Measurements from ENCODE around the gene GPR158. TPM values are rescaled to one million over a fixed set of nuclear protein-coding genes. Genes with fewer than 3 reads are reported as not detected.
A peak's percentile ranks its signal among the peaks of the same experiment; 100 is the strongest.

Gene GPR158
- total RNA-seq (2021; ENCODE audit: unreplicated experiment) (2.9 TPM), Bru-seq, nascent RNA (percentile 37 among the genes with signal in this experiment), BruChase-seq, experiment 1, labeled RNA remaining after a 6-hour chase (percentile 27 among the genes with signal in this experiment), BruChase-seq, experiment 2, labeled RNA remaining after a 2-hour chase (percentile 38 among the genes with signal in this experiment)
- polyA plus RNA-seq (2012) = 0.27 and 0.79 TPM in 2 replicates
- long read RNA-seq = 0 reads

- H3K27me3 ChIP-seq (ENCODE audit: insufficient read depth, low read length) = peaks cover 39% of the 10 kb centered on the region
- no peak within 1 kb of the TSS for H3K9ac ChIP-seq (ENCODE audit: low read length)
- CTCF ChIA-PET = no interaction called here
- BruUV-seq (replicated peaks) = no TSS peak
- no peaks in the 10 kb centered on the region for H3K79me2 ChIP-seq (ENCODE audit: insufficient read depth, low read length)
- H3K36me3 ChIP-seq (ENCODE audit: control insufficient read depth in 1 of 2, insufficient read depth in 2 of 2, low read length in 2 of 2) = no peaks in the 10 kb centered on the region
- peak; percentile 70 for DNase-seq (ENCODE audit: low read depth, low spot score)
- TF ChIP-seq ZBTB33 (IDR thresholded peaks at IDR 0.05; ENCODE audit: extremely low read depth, insufficient replicate concordance, low read length) (no peak), SIN3A (IDR thresholded peaks at IDR 0.05; ENCODE audit: low read depth) (no peak), YY1 (IDR thresholded peaks at IDR 0.05; ENCODE audit: extremely low read depth, insufficient replicate concordance, low read depth, low read length) (peak; percentile 51), EZH2 (IDR thresholded peaks at IDR 0.05) (no peak), REST (IDR thresholded peaks at IDR 0.05; ENCODE audit: low read depth) (no peak; the same call in 1 of the 2 replicates), ZNF274 (IDR thresholded peaks at IDR 0.05; ENCODE audit: low read depth, low read length) (no peak), TCF7L2 (IDR thresholded peaks at IDR 0.05; ENCODE audit: borderline replicate concordance, extremely low read depth, insufficient read depth, insufficient read length) (no peak), POLR2AphosphoS5 (IDR thresholded peaks at IDR 0.05; ENCODE audit: low read depth, low read length) (no peak), SRF (IDR thresholded peaks at IDR 0.05; ENCODE audit: low read depth) (peak; percentile 52), ZFX (IDR thresholded peaks at IDR 0.05) (no peak), POLR2A (IDR thresholded peaks at IDR 0.05; ENCODE audit: borderline replicate concordance, extremely low read depth, insufficient read depth, insufficient read length) (no peak), SP1 (IDR thresholded peaks at IDR 0.05; ENCODE audit: low read depth) (peak; percentile 69), CBX3 (IDR thresholded peaks at IDR 0.05; ENCODE audit: low read depth) (no peak), CTCF (IDR thresholded peaks at IDR 0.05 in 2 of 3, conservative IDR thresholded peaks at IDR 0.05 in 1 of 3; ENCODE audit: borderline replicate concordance in 1 of 3, insufficient read depth in 1 of 3, low read depth in 2 of 3, low read length in 2 of 3) (no peak), FOSL1 (IDR thresholded peaks at IDR 0.05; ENCODE audit: low read depth) (no peak), MAX (IDR thresholded peaks at IDR 0.05) (peak; percentile 30; the same call in 1 of the 2 replicates), ATF3 (IDR thresholded peaks at IDR 0.05) (no peak)
- peak; percentile 92 for ATAC-seq
- intact Hi-C loops (cut with micrococcal nuclease) = no loop called here
- peak within 1 kb of the TSS; percentile 76 for H3K4me2 ChIP-seq (ENCODE audit: low read length)
- H4K20me1 ChIP-seq (ENCODE audit: insufficient read depth) = no peaks in the 10 kb centered on the region; the same call in 1 of the 2 replicates
- POLR2A ChIA-PET = no interaction called here
- no peaks in the 10 kb centered on the region for H3K9me2 ChIP-seq (ENCODE audit: insufficient read depth)
- no peaks in the 10 kb centered on the region for H3K9me3 ChIP-seq (ENCODE audit: control insufficient read depth in 1 of 2, insufficient read depth in 1 of 2, low read depth in 1 of 2, low read length in 2 of 2)
- H3K27ac ChIP-seq (ENCODE audit: low read depth, low read length) = no peak within 1 kb of the TSS
- RAD21 ChIA-PET (ENCODE audit: low non-redundant PET in 1 of 2, low total read pairs in 2 of 2, uncharacterized antibody in 2 of 2, unreplicated experiment in 2 of 2) = no interaction called here
- no peak within 1 kb of the TSS for H2AFZ ChIP-seq (ENCODE audit: low read depth, low read length, poor library complexity, severe bottlenecking)
- peak within 1 kb of the TSS; percentile 33 to 55 for H3K4me3 ChIP-seq (replicated peaks in 1 of 2; ENCODE audit: low read depth in 1 of 2, low read length in 2 of 2)
- no peaks in the 10 kb centered on the region for H3K4me1 ChIP-seq (ENCODE audit: control insufficient read depth in 1 of 2, insufficient read depth in 2 of 2, low read length in 2 of 2)
These were observed at the start of gene GPR158 for GRCh38 chr10:25174461-25175230. Gene GPR158 (plus strand): TSS chr10:25175001. CDS start chr10:25175421, 420 bp downstream.
